Epithelial cell of proximal tubule (primary cell): ENCODE data around the gene LIPI. TPM values are rescaled to one million over a fixed set of nuclear protein-coding genes. Genes with fewer than 3 reads are reported as not detected.

ENCODE experiments used
- DNase-seq: peaks from one replicate; pipeline ENCODE4 v3.0.0-alpha.2; 2011; ENCODE audit warnings: low read depth
- H3K4me3 ChIP-seq: 2 replicates; pipeline ENCODE4 v1.5.1; 2011; ENCODE audit warnings: low read depth, mild to moderate bottlenecking, low read length
- CTCF ChIP-seq: conservative IDR thresholded peaks from 2 replicates; pipeline ENCODE4 v1.5.1; 2012; ENCODE audit warnings: low read depth, mild to moderate bottlenecking, low read length
- total RNA-seq: library from RNA; depleted of rRNA; stranded (reverse); fragments of >200 nt; gene quantifications from 2 replicates; pipeline ENCODE4 v1.2.3, GENCODE V29; 2015

LIPI gene
- not detected in 2 replicates for total RNA-seq

- no peak for DNase-seq
- H3K4me3 ChIP-seq, result no peak within 1 kb of the TSS
- TF ChIP-seq CTCF, result no peak
Observed at GRCh38 chr21:14210738-14211137, at the start of gene LIPI. LIPI (minus strand) TSS chr21:14210955; CDS start chr21:14210845, 110 bp downstream.

GRCh38 chr21:14260174-14260764, 49.5 kb upstream of the LIPI start:
- H3K4me3 ChIP-seq, result no peak overlapping the region
- no peak for DNase-seq
- TF ChIP-seq CTCF, result no peak

GRCh38 chr21:14259747-14260146, 49.0 kb upstream of the LIPI start:
- peak; percentile 60 for TF ChIP-seq CTCF
- H3K4me3 ChIP-seq, result no peak overlapping the region

GRCh38 chr21:14251336-14251735, 40.6 kb upstream of the LIPI start:
- no peak for DNase-seq
- TF ChIP-seq CTCF, result no peak
- no peak overlapping the region for H3K4me3 ChIP-seq

More at GRCh38 chr21:14259747-14260146, 49.0 kb upstream of the LIPI start:
- DNase-seq, result peak; percentile 10

- no peak overlapping the region for H3K4me3 ChIP-seq
- no peak for TF ChIP-seq CTCF
- DNase-seq, result no peak
Observed at GRCh38 chr21:14245711-14246110, 35.0 kb upstream of the LIPI start.

- no peak for DNase-seq
- H3K4me3 ChIP-seq, result no peak overlapping the region
- no peak for TF ChIP-seq CTCF
Observed at GRCh38 chr21:14244911-14245310, 34.2 kb upstream of the LIPI start.

- H3K4me3 ChIP-seq, result no peak overlapping the region
- TF ChIP-seq CTCF, result no peak
- DNase-seq, result no peak
Observed at GRCh38 chr21:14243874-14244273, 33.1 kb upstream of the LIPI start.
